Measurements from ENCODE around the gene PTPRN2.

GRCh38 chr7:158295966-158296797, 291.4 kb downstream of the PTPRN2 start:
- TF ChIP-seq GATA2 (IDR thresholded peaks at IDR 0.05; ENCODE audit: low read depth, low read length) (no peak), GATA3 (IDR thresholded peaks at IDR 0.05; ENCODE audit: low read depth, low read length) (no peak)

Data from SH-SY5Y (cell line).